ENCODE measurements around the gene WNT5B. TPM values are rescaled to one million over a fixed set of nuclear protein-coding genes. Genes with fewer than 3 reads are reported as not detected.

Gene WNT5B
- total RNA-seq, 2 experiments from 2014 or later = 0.86 to 14.7 TPM

- POLR2A ChIA-PET = interaction anchor here (0.5 to 1.1 kb wide), 5 partner anchors 9 to 227 kb away, joined by 3 to 7 read pairs (median 4); no protein-coding TSS in a partner anchor
These were observed 38.6 kb upstream of the WNT5B start for GRCh38 chr12:1590221-1590979.

GRCh38 chr12:1591034-1591433 lies 38.0 kb upstream of the WNT5B start:
- Histone ChIP-seq H3K4me1 (ENCODE audit: insufficient read depth, low read length, poor library complexity, severe bottlenecking) (peaks cover 43% of the 10 kb centered on the region), H3K27ac (ENCODE audit: low read depth, low read length, poor library complexity, severe bottlenecking) (no peak overlapping the region), H3K36me3 (ENCODE audit: insufficient read depth, low read length) (peaks cover 57% of the 10 kb centered on the region), H3K79me2 (ENCODE audit: insufficient read depth, low read depth, low read length) (peaks cover 76% of the 10 kb centered on the region), H4K20me1 (ENCODE audit: insufficient read depth, low read length) (peaks cover 40% of the 10 kb centered on the region), H3K9me3 (ENCODE audit: low read length) (no peaks in the 10 kb centered on the region), H2AFZ (ENCODE audit: low read length) (no peak overlapping the region), H3K4me2 (ENCODE audit: low read length) (peak overlapping the region; percentile 91), H3K9me2 (ENCODE audit: insufficient read depth, low read length) (no peaks in the 10 kb centered on the region), H3K4me3 (ENCODE audit: low read depth, low read length, poor library complexity, severe bottlenecking) (peak overlapping the region; percentile 86)
- ChIA-PET POLR2A (interaction anchor here (0.5 to 1.1 kb wide), 3 partner anchors 13 to 228 kb away, joined by 3 to 5 read pairs (median 3); no protein-coding TSS in a partner anchor), CTCF (ENCODE audit: unreplicated experiment) (no interaction called here)
- intact Hi-C loops (cut with micrococcal nuclease; ENCODE audit: unreplicated experiment) = loop anchor here (5.0 to 10.0 kb wide), 4 partner anchors 384 to 836 kb away; partner anchors contain the start of genes ERC1, RAD52 and WNK1
- TF ChIP-seq CTCF (conservative IDR thresholded peaks at IDR 0.05; ENCODE audit: low read length) (peak; percentile 65), EZH2phosphoT487 (IDR thresholded peaks at IDR 0.05; ENCODE audit: borderline replicate concordance, low read depth, low read length) (no peak)
- peak; percentile 54 for DNase-seq (ENCODE audit: low spot score)
- no TSS peak for BruUV-seq (replicated peaks)

More at GRCh38 chr12:1590221-1590979, 38.6 kb upstream of the WNT5B start:
- H3K27ac ChIP-seq (ENCODE audit: low read depth, low read length, poor library complexity, severe bottlenecking) = no peak overlapping the region
- no peak for DNase-seq (ENCODE audit: low spot score)
- peak overlapping the region; percentile 86 for H3K4me3 ChIP-seq (ENCODE audit: low read depth, low read length, poor library complexity, severe bottlenecking)
- peaks cover 40% of the 10 kb centered on the region for H4K20me1 ChIP-seq (ENCODE audit: insufficient read depth, low read length)
- peaks cover 38% of the 10 kb centered on the region for H3K4me1 ChIP-seq (ENCODE audit: insufficient read depth, low read length, poor library complexity, severe bottlenecking)
- no peaks in the 10 kb centered on the region for H3K9me2 ChIP-seq (ENCODE audit: insufficient read depth, low read length)
- TF ChIP-seq EZH2phosphoT487 (IDR thresholded peaks at IDR 0.05; ENCODE audit: borderline replicate concordance, low read depth, low read length) = no peak
- no peak for TF ChIP-seq CTCF (conservative IDR thresholded peaks at IDR 0.05; ENCODE audit: low read length)
- no TSS peak for BruUV-seq (replicated peaks)
- CTCF ChIA-PET (ENCODE audit: unreplicated experiment) = no interaction called here
- intact Hi-C loops (cut with micrococcal nuclease; ENCODE audit: unreplicated experiment) = loop anchor here (5.0 to 10.0 kb wide), 4 partner anchors 383 to 836 kb away; partner anchors contain the start of genes ERC1, RAD52 and WNK1
- H3K79me2 ChIP-seq (ENCODE audit: insufficient read depth, low read depth, low read length) = peaks cover 70% of the 10 kb centered on the region
- no peak overlapping the region for H2AFZ ChIP-seq (ENCODE audit: low read length)
- no peaks in the 10 kb centered on the region for H3K9me3 ChIP-seq (ENCODE audit: low read length)
- H3K4me2 ChIP-seq (ENCODE audit: low read length) = peak overlapping the region; percentile 91
- H3K36me3 ChIP-seq (ENCODE audit: insufficient read depth, low read length) = peaks cover 62% of the 10 kb centered on the region
